Gastroesophageal sphincter (tissue), 4 donors: ENCODE results near the gene REEP6. TPM values are rescaled to one million over a fixed set of nuclear protein-coding genes. Genes with fewer than 3 reads are reported as not detected.

Experiments used
- ATAC-seq: fragments of 150-250 bp; one replicate; pipeline ENCODE4 v1.9.1; 2016; ENCODE audit warnings: mild to moderate bottlenecking, moderate library complexity
- H3K27ac ChIP-seq, 4 donors: fragments of 200-600 bp; sonication (generic) in 3 of 4; 1 replicate in 3 of 4; 2 replicates in 1 of 4; pipeline ENCODE4 v1.5.1; 2016 to 2019
- H3K27me3 ChIP-seq: fragments of 200-600 bp; sonication (generic); one replicate; pipeline ENCODE4 v1.5.1; 2019
- H3K36me3 ChIP-seq, 2 donors: fragments of 200-600 bp; sonication (generic); one replicate each; pipeline ENCODE4 v1.5.1; 2019; ENCODE audit warnings: control low read depth in 1 of 2
- H3K4me1 ChIP-seq, 3 donors: fragments of 200-600 bp; sonication (generic); 1 replicate in 2 of 3; 2 replicates in 1 of 3; pipeline ENCODE4 v1.5.1; 2016 to 2019; ENCODE audit warnings: control low read depth in 2 of 3
- H3K4me3 ChIP-seq, 2 donors: fragments of 200-600 bp; sonication (generic); one replicate each; pipeline ENCODE4 v1.5.1; 2019; ENCODE audit warnings: mild to moderate bottlenecking in 1 of 2, moderate library complexity in 1 of 2
- H3K9me3 ChIP-seq, 3 donors: fragments of 200-600 bp; sonication (generic); one replicate each; pipeline ENCODE4 v1.5.1; 2017 to 2019; ENCODE audit warnings: control low read depth in 2 of 3
- EP300 ChIP-seq: sonication (generic); formaldehyde crosslinking; IDR thresholded peaks from one replicate; pipeline ENCODE4 v1.6.1; 2017; ENCODE audit warnings: antibody characterized with exemption, mild to moderate bottlenecking
- POLR2A ChIP-seq, 2 donors: fragments of 450-650 bp; IDR thresholded peaks; one replicate each; pipeline ENCODE4 v1.6.1; 2017; ENCODE audit warnings: antibody characterized with exemption in 2 of 2, mild to moderate bottlenecking in 2 of 2, moderate library complexity in 1 of 2
- POLR2AphosphoS5 ChIP-seq: sonication (generic); formaldehyde crosslinking; IDR thresholded peaks from one replicate; pipeline ENCODE4 v1.6.1; 2017; ENCODE audit warnings: antibody characterized with exemption
- WGBS, 2 donors: methylation state at CpG; one replicate each; pipeline ENCODE4 v1.1.5; 2018; ENCODE audit warnings: low coverage in 1 of 2; 5-methylcytosine and 5-hydroxymethylcytosine counted together
- total RNA-seq, 4 donors: library from RNA; depleted of rRNA; stranded (reverse); fragments of >200 nt; gene quantifications; one replicate each; pipeline ENCODE4 v1.1.0, GENCODE V29; 2016
- TF ChIP-seq, protein P1 (sequence below), 4 experiments: fragments of 200-600 bp in 2 of 4; fragments of 450-650 bp in 2 of 4; sonication (generic) in 1 of 4; IDR thresholded peaks; one replicate each; pipeline ENCODE4 v1.5.1; 2017 to 2019; ENCODE audit warnings: antibody characterized with exemption in 4 of 4, mild to moderate bottlenecking in 2 of 4, moderate library complexity in 2 of 4

REEP6 gene
- total RNA-seq, 4 donors from 2014 or later, result 0.32 to 0.96 (median 0.40) TPM; not detected in 1

DNA sequence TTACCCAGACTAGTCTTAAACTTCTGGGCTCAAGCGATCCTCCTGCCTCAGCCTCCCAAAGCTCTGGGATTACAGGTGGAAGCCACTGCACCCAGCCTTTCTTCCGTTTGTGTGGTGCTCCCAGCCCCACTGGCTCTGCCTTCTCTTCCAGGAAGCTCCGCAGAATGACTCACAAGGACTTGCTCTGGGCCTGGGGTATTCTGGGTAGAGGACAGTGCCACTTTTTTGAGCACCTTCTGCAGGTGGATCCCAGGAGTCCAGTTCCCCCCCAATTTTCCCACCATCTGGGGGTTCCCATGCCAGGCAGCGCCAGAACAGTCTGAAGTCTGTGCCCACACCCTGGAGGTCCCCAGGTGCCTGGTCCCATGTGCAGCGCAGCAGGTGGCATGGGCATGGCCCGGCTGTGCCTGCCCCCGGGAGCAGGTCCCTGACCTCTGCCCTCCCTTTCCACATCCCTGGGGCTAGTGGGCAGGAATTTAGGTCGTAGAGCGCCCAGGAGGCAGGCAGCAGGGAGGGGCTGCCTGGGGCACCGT lies 1.6 kb downstream of the REEP6 start:
- no peaks in the 10 kb centered on the region for H3K36me3 ChIP-seq
- H3K4me1 ChIP-seq, result peaks cover 0 to 23% (median 12%) of the 10 kb centered on the region in 3 donors
- no peak for ATAC-seq
- no peaks in the 10 kb centered on the region for H3K9me3 ChIP-seq
- TF ChIP-seq EP300 (no peak), POLR2A (IDR thresholded peaks at IDR 0.05) (no peak), POLR2AphosphoS5 (no peak)
- TF ChIP-seq, protein P1, sequence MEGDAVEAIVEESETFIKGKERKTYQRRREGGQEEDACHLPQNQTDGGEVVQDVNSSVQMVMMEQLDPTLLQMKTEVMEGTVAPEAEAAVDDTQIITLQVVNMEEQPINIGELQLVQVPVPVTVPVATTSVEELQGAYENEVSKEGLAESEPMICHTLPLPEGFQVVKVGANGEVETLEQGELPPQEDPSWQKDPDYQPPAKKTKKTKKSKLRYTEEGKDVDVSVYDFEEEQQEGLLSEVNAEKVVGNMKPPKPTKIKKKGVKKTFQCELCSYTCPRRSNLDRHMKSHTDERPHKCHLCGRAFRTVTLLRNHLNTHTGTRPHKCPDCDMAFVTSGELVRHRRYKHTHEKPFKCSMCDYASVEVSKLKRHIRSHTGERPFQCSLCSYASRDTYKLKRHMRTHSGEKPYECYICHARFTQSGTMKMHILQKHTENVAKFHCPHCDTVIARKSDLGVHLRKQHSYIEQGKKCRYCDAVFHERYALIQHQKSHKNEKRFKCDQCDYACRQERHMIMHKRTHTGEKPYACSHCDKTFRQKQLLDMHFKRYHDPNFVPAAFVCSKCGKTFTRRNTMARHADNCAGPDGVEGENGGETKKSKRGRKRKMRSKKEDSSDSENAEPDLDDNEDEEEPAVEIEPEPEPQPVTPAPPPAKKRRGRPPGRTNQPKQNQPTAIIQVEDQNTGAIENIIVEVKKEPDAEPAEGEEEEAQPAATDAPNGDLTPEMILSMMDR (IDR thresholded peaks at IDR 0.05), result no peak
- WGBS, 2 donors, result 46 to 100% methylated on average over 1 to 2 of the region's 10 CpGs
- H3K27ac ChIP-seq, result no peak overlapping the region
- H3K4me3 ChIP-seq, result no peak overlapping the region
- peaks cover 41% of the 10 kb centered on the region for H3K27me3 ChIP-seq

DNA sequence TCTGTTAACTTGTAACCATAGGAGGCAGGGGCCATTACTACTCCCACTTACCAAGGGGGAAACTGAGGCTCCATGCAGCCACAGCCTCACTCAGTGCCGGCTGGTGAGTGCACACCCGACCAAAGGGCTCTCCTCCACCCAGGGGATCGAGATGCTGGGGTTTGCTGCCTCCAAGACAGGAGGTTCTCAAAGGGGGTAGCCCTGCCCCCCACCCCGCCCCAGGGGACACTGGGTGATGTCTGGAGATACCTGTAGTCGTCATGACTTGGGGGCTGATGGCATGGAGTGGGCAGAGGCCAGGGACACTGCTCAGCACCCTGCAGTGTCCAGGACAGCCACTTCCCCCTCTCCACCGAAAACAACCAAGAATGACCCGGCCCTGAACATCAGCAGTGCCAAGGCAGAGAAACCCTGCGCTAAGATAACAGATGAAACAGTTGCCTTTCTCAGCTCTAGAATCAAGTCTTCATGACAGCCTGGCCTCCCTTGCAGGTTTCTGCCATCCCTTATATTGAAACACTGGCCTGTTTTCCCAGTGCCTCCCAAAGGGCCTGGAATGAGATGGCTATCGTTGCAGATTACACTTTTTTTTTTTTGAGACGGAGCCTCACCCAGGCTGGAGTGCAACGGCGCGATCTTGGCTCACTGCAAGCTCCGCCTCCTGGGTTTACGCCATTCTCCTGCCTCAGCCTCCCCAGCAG lies 3.3 kb downstream of the REEP6 start:
- WGBS, 2 donors, result 30 to 64% methylated on average over 9 of the region's 15 CpGs
- TF ChIP-seq EP300 (no peak), POLR2A (IDR thresholded peaks at IDR 0.05) (no peak), POLR2AphosphoS5 (no peak)
- TF ChIP-seq, protein P1 (IDR thresholded peaks at IDR 0.05), result no peak
- Histone ChIP-seq H3K4me3 (no peak overlapping the region), H3K4me1 (peaks cover 0 to 21% (median 12%) of the 10 kb centered on the region in 3 donors), H3K27me3 (peaks cover 53% of the 10 kb centered on the region), H3K9me3 (no peaks in the 10 kb centered on the region), H3K27ac (no peak overlapping the region), H3K36me3 (no peaks in the 10 kb centered on the region)
- no peak for ATAC-seq

DNA sequence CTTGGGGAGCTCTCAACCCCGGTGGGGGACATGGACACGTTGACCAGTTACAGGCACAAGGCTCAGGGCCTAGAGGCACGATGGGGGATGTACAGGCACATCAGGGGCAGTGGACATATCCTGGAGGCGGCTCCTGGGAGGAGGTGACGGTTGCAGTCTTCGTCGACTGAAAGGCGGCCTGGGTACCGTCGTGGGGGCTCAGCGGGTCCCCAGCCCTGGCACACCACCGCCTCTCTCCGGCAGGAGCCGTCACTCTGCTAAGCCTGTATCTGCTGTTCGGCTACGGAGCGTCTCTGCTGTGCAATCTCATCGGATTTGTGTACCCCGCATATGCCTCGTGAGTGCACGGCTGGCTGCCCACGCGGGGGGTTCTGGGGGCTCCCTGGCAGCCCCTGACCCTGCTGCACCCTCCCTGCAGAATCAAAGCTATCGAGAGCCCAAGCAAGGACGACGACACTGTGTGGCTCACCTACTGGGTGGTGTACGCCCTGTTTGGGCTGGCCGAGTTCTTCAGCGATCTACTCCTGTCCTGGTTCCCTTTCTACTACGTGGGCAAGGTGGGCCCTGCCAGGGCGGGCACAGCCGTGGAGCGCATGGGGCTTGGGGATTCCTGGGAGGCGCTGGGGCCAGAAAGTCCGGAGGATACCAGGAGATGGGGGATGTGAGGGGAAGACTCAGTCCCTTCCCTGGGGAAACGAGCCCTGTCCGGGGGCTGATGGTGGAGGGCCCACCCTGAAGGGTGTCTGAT lies 4.2 kb downstream of the REEP6 start:
- H3K4me1 ChIP-seq, result peaks cover 0 to 12% (median 4%) of the 10 kb centered on the region in 3 donors
- H3K4me3 ChIP-seq, result no peak overlapping the region
- no peaks in the 10 kb centered on the region for H3K36me3 ChIP-seq
- H3K9me3 ChIP-seq, result no peaks in the 10 kb centered on the region
- TF ChIP-seq POLR2A (IDR thresholded peaks at IDR 0.05), result no peak
- no peak for TF ChIP-seq EP300
- TF ChIP-seq, protein P1 (IDR thresholded peaks at IDR 0.05), result no peak
- TF ChIP-seq POLR2AphosphoS5, result no peak
- H3K27ac ChIP-seq, result no peak overlapping the region
- peaks cover 59% of the 10 kb centered on the region for H3K27me3 ChIP-seq
- 89% methylated on average over 8 of the region's 37 CpGs; no CpG with 5 or more reads in 1 of the 2 donors for WGBS, 2 donors
- ATAC-seq, result no peak

DNA sequence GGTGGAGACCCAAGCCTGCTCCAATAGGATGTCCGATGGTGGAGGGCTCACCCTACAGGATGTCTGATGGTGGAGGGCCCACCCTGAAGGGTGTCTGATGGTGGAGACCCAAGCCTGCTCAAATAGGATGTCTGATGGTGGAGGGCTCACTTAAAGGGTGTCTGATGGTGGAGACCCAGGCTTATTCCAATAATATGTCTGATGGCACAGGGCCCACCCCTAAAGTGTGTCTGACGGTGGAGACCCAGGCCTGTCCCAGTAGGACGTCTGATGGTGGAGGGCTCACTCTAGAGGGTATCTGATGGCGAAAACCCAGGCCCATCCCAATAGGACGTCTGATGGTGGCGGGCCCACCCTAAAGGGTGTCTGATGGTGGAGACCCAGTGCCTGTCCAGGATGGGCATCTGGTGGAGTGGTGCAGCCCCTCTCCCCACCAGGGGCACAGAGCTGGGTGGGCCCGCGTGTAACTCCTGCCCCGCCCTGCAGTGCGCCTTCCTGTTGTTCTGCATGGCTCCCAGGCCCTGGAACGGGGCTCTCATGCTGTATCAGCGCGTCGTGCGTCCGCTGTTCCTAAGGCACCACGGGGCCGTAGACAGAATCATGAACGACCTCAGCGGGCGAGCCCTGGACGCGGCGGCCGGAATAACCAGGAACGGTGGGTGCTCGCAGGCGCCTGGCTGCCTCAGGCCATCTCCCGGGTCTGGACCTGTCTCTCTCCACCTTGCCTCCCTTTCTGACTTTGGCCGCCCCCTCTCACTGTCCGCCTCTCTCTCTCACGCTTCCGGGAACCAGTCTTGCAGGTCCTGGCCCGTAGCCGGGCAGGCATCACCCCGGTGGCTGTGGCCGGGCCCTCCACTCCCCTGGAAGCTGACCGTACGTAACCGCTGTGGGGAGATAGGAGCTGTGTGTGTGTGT lies 5.1 kb downstream of the REEP6 start:
- Histone ChIP-seq H3K36me3 (no peaks in the 10 kb centered on the region), H3K27me3 (peaks cover 62% of the 10 kb centered on the region), H3K4me1 (peaks cover 0 to 8% (median 4%) of the 10 kb centered on the region in 3 donors), H3K9me3 (no peaks in the 10 kb centered on the region), H3K27ac (no peak overlapping the region), H3K4me3 (no peak overlapping the region)
- TF ChIP-seq POLR2A (IDR thresholded peaks at IDR 0.05) (no peak), POLR2AphosphoS5 (no peak), EP300 (no peak)
- TF ChIP-seq, protein P1 (IDR thresholded peaks at IDR 0.05), result no peak
- 70 to 73% methylated on average over 3 to 9 of the region's 40 CpGs for WGBS, 2 donors
- ATAC-seq, result no peak
